Thyroid gland (tissue), 4 donors: ENCODE data around the gene GPANK1.

ENCODE experiments used
- CTCF ChIP-seq, 6 experiments: fragments of 200-600 bp in 3 of 6; fragments of 450-650 bp in 3 of 6; sonication (generic) in 3 of 6; IDR thresholded peaks; one replicate each; pipeline ENCODE4 v1.5.1; 2016 to 2019; ENCODE audit warnings: antibody characterized with exemption in 6 of 6, mild to moderate bottlenecking in 2 of 6, inconsistent platforms in 1 of 6, moderate library complexity in 1 of 6
- POLR2A ChIP-seq, 2 donors: fragments of 450-650 bp; IDR thresholded peaks; one replicate each; pipeline ENCODE4 v1.6.1; 2017; ENCODE audit warnings: antibody characterized with exemption in 2 of 2, mild to moderate bottlenecking in 2 of 2, moderate library complexity in 1 of 2

GRCh38 chr6:31663126-31663960 lies 1.5 kb downstream of the GPANK1 start:
- TF ChIP-seq CTCF (IDR thresholded peaks at IDR 0.05) (no peak), POLR2A (IDR thresholded peaks at IDR 0.05) (no peak)
